Measurements from ENCODE around the gene ZNF17.

DNA sequence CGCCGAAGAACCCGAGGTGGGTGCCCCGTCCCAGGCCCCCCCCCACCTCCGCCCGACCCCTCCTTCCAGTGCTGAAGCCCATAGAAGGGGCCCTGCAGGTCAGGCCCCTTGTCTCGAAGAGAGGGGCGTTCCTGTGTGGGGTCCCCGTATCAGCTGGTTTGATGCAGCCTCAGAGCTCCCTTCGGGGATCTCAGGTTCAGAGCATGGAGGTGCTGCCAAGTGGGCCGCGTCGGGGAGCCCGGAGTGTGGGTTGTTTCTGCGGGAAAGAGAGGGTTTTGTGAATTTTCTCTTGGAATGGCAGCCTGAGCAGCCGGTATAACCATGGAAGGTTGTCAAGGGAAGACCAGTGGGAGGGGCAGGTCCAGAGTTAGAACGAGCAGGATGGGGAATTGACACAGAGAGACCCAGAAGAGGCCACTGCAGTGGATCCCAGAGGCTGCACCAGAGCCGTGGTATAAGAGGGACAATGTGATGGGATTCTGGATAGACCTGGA lies 47.2 kb upstream of the ZNF17 start:
- TF ChIP-seq, protein P1, sequence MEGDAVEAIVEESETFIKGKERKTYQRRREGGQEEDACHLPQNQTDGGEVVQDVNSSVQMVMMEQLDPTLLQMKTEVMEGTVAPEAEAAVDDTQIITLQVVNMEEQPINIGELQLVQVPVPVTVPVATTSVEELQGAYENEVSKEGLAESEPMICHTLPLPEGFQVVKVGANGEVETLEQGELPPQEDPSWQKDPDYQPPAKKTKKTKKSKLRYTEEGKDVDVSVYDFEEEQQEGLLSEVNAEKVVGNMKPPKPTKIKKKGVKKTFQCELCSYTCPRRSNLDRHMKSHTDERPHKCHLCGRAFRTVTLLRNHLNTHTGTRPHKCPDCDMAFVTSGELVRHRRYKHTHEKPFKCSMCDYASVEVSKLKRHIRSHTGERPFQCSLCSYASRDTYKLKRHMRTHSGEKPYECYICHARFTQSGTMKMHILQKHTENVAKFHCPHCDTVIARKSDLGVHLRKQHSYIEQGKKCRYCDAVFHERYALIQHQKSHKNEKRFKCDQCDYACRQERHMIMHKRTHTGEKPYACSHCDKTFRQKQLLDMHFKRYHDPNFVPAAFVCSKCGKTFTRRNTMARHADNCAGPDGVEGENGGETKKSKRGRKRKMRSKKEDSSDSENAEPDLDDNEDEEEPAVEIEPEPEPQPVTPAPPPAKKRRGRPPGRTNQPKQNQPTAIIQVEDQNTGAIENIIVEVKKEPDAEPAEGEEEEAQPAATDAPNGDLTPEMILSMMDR (IDR thresholded peaks at IDR 0.05 in 4 of 5, conservative IDR thresholded peaks at IDR 0.05 in 1 of 5), result no peak
- TF ChIP-seq POLR2A (IDR thresholded peaks at IDR 0.05), result no peak
